GM19397 (cell line): ENCODE measurements around the gene CD101.

Experiments
- ATAC-seq: cut with Tn5 transposase; IDR thresholded peaks from one replicate; pipeline ENCODE4 v1.9.1; 2021; ENCODE audit warnings: mild to moderate bottlenecking, moderate library complexity; ENCODE audit not compliant: unreplicated experiment

The CD101 gene

GRCh38 chr1:117049857-117050256 lies 48.3 kb downstream of the CD101 start:
- no peak for ATAC-seq

GRCh38 chr1:117051224-117052064 lies 49.9 kb downstream of the CD101 start:
- ATAC-seq = peak; percentile 79

GRCh38 chr1:117054068-117054467 lies 52.5 kb downstream of the CD101 start:
- no peak for ATAC-seq

- no peak for ATAC-seq
Measured at GRCh38 chr1:117058810-117059209, 57.2 kb downstream of the CD101 start.

GRCh38 chr1:117059334-117059677 lies 57.7 kb downstream of the CD101 start:
- ATAC-seq = peak; percentile 34

- peak; percentile 94 for ATAC-seq
Measured at GRCh38 chr1:117059678-117060440, 58.3 kb downstream of the CD101 start, which contains the start of gene TTF2. TSS of gene TTF2 (plus strand) at chr1:117060326. CDS start at chr1:117060347, 21 bp downstream.

- ATAC-seq = peak; percentile 7
Measured at GRCh38 chr1:117060441-117061317, 59.1 kb downstream of the CD101 start.

GRCh38 chr1:117061986-117062415 lies 60.4 kb downstream of the CD101 start:
- ATAC-seq = no peak

GRCh38 chr1:117066367-117066766 lies 64.8 kb downstream of the CD101 start:
- ATAC-seq = no peak

- ATAC-seq = peak; percentile 66
Measured at GRCh38 chr1:117067533-117068370, 66.2 kb downstream of the CD101 start.

- no peak for ATAC-seq
Measured at GRCh38 chr1:117068580-117068979, 67.0 kb downstream of the CD101 start.

- no peak for ATAC-seq
Measured at GRCh38 chr1:117069220-117069844, 67.8 kb downstream of the CD101 start.

- no peak for ATAC-seq
Measured at GRCh38 chr1:117070124-117070523, 68.6 kb downstream of the CD101 start.

GRCh38 chr1:117076648-117077047 lies 75.1 kb downstream of the CD101 start:
- ATAC-seq = no peak

GRCh38 chr1:117077267-117077666 lies 75.7 kb downstream of the CD101 start:
- no peak for ATAC-seq

GRCh38 chr1:117079737-117080136 lies 78.2 kb downstream of the CD101 start:
- no peak for ATAC-seq

- ATAC-seq = no peak
Measured at GRCh38 chr1:117084231-117084630, 82.7 kb downstream of the CD101 start.
